Measurements from ENCODE around the gene FSTL4.

FSTL4 gene

DNA sequence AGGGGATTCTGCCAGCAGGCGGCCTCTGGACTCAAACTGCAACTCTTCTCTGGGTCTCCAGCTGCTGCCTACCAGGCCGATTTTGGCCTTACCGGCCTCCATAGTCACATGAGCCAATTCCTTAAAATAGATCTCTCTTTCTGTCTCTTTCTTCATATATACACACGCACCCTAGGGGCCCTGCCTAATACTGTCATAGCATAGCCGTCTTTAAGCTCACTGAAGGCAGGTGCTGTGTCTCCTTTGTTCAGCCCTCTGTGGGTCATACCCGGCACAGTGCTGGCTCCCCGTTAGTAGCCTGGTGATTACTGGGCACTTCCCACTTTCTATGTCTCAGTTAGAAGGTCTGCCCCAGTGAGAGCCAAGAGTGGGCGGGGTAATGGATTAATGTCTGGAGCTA is 419.6 kb downstream of the FSTL4 start:
- DNase-seq (ENCODE audit: low read depth in 2 of 2): no peak

- DNase-seq (ENCODE audit: low read depth in 2 of 2): no peak
Measured at GRCh38 chr5:133189881-133190280, 422.5 kb downstream of the FSTL4 start.

- no peak for DNase-seq (ENCODE audit: low read depth in 2 of 2)
Measured at GRCh38 chr5:133179405-133179804, 432.9 kb downstream of the FSTL4 start.

GRCh38 chr5:133170756-133171387 is 441.5 kb downstream of the FSTL4 start:
- peak in 1 of 2 donors; percentile 7 for DNase-seq (ENCODE audit: low read depth in 2 of 2)

DNA sequence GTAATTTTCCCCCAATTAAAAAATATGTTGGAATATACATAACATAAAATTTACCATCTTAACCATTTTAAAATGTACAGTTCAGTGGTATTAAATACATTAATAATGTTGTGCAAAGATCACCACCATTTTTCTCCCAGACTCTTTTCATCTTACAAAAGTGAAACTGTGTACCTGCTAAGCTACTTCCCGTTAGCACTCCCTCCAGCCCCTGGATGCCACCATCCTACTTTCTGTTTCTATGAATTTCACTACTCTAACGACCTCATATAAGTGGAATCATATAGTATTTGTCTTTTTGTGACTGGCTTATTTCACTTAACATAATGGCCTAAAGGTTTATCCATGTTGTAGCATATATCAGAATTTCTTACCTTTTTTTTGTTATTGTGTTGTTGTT is 447.6 kb downstream of the FSTL4 start:
- DNase-seq (ENCODE audit: low read depth in 2 of 2): no peak

DNA sequence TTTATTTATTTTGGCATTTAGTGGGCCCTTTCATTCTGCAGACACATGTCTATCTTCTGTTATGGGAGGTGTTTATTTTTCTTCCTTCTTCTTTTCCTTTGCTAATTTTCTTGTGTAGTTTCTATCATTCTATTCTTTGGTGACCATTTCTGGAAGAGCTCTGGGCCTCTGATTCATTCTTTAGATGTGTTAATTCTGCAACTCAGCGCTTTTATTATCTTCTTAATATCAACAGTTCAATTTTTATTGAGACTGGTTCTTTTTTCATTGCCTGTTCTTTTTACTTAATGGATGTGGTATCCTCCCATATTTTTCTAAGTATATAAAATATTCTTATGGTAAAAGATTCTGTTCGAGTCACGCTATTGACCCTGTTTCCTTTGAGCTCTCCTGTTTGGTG is 448.5 kb downstream of the FSTL4 start:
- no peak for DNase-seq (ENCODE audit: low read depth in 2 of 2)

DNA sequence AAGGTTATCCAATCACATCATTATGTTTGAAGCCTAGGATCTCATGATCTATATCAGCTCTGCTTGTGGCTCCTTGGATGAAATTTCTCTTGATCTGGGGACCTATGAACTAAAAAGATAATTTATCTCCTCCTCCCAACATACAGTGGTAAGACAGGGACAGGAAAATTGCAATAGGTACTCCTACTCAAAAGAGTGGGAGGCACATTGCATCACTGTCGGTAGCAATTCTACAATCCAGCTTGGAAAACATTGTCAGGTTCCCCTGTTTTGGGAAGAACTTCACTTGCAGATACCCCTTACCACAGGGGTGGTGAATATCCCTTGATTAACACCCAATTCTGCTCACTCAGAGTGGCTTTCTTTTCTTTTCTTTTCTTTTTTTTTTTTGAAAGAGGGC is 452.8 kb downstream of the FSTL4 start:
- no peak for DNase-seq (ENCODE audit: low read depth in 2 of 2)

DNA sequence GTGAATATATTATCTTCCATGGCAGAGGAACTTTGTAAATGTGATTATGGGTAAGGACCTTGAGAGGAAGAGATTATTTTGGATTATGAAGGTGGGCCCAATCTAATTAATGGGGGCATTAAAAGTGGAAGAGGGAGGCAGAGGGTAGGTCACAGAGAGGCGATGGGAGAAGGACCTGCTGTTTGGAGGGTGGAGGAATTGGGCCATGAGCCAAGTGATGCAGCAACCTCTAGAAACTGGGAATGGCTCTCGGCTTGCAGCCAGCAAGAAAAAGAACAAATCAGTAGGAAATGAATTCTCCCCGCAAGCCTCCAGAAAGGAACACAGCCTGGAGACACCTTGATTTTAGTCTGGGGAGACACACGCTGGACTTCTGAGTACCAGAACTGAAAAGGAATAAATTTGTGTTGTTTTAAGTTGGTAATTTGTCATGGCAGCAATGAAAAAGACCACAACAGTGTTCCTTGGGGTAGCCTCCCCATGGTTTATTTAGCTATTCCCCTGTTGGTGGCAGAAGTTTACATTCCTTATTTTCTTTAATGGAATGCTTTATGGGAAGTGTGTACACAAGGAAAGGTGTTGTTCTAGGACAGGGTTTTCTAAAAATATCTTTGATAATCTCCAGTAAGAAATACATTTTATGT is 456.9 kb downstream of the FSTL4 start:
- DNase-seq (ENCODE audit: low read depth in 2 of 2): no peak

DNA sequence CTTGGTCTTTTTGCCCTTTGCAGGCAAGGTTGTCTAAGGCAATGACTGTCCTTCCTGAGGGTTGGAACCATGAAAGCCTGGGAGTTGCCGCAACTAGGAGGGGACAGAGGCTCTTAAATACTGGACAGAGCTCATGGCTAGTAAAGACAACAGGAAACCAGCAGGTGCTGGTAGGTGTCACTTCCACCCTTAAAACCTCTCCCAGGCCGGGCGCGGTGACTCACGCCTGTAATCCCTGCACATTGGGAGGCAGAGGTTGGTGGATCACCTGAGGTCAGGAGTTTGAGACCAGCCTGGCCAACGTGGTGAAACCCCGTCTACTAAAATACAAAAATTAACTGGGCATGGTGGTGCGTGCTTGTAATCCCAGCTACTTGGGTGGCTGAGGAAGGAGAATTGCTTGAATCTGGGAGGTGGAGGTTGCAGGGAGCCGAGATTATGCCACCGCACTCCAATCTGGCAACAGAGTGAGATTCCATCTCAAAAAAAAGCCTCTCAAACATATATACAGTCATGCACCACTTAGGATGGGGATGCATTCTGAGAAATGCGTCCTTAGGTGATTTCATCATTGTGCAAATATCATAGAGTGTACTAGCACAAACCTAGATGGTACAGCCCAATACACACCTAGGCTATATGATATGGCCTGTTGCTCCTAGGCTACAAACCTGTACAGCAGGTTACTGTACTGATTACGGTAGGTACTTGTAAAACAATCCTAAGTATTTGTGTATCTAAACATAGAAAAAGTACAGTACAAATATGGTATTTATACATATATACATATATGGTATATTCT is 457.9 kb downstream of the FSTL4 start:
- no peak for DNase-seq (ENCODE audit: low read depth in 2 of 2)

DNA sequence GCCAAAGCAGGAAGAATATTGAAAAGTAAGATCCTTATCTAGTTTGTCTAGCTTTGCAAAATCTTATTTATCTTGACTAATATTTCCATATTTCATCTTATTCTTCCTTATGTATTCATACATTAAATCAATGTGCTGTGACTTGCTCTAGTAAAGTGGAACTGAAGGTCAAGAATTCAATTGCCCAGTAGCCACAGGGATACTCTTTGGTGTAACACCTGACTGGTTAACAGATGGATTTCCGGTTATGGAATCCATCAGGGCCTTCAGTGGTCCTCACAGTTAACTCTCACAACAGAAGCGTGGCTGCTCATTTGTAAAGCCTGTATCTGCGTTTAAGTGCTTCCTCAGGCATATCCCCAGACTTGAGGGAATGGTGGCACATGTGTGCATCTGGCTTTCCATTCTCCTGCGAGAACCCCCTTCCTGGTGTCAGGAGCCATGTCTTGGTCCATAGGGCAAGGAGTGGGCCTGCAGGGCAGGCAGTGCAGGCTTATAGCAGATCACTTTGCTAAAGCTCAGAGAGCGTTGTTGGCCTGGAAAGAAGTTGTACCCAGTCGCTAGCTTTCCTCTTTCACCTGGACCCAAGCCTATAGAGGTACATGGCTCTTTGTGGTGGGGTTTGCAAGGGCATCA is 461.3 kb downstream of the FSTL4 start:
- no peak for DNase-seq (ENCODE audit: low read depth in 2 of 2)

GRCh38 chr5:133149345-133149744 is 463.0 kb downstream of the FSTL4 start:
- no peak for DNase-seq (ENCODE audit: low read depth in 2 of 2)

GRCh38 chr5:133147815-133148567 is 464.4 kb downstream of the FSTL4 start:
- no peak for DNase-seq (ENCODE audit: low read depth in 2 of 2)

- DNase-seq (ENCODE audit: low read depth in 2 of 2): no peak
Measured at GRCh38 chr5:133147411-133147810, 464.9 kb downstream of the FSTL4 start.
